ENCODE data around the gene RAB40B.

DNA sequence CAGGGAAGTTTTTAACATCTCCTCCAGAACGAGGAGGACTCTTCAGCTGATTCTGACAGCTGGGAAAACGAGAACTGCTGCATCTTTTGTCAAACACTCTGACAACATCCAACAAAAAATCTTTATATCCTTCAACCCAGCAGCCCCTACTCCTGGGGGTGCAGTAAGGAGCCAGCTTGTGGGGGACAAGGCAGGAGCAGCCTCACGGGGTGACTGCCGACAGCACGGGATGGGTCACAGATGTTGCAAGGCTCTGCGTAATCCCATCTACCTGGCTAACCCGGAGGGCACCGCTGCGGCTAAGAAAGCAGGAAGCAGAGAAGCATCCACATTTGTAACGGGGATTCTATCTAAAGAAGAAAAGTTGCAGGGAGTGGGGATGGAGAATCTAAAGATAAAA, 78.9 kb downstream of the RAB40B start:
- TF ChIP-seq, protein P1, sequence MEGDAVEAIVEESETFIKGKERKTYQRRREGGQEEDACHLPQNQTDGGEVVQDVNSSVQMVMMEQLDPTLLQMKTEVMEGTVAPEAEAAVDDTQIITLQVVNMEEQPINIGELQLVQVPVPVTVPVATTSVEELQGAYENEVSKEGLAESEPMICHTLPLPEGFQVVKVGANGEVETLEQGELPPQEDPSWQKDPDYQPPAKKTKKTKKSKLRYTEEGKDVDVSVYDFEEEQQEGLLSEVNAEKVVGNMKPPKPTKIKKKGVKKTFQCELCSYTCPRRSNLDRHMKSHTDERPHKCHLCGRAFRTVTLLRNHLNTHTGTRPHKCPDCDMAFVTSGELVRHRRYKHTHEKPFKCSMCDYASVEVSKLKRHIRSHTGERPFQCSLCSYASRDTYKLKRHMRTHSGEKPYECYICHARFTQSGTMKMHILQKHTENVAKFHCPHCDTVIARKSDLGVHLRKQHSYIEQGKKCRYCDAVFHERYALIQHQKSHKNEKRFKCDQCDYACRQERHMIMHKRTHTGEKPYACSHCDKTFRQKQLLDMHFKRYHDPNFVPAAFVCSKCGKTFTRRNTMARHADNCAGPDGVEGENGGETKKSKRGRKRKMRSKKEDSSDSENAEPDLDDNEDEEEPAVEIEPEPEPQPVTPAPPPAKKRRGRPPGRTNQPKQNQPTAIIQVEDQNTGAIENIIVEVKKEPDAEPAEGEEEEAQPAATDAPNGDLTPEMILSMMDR (conservative IDR thresholded peaks at IDR 0.05; ENCODE audit: low read length), result no peak
- TF ChIP-seq EZH2phosphoT487 (IDR thresholded peaks at IDR 0.05; ENCODE audit: borderline replicate concordance, low read depth, low read length), result no peak

Data from OCI-LY7 (cell line).